HG03175 (cell line): Measurements from ENCODE around the gene CASZ1.

ENCODE experiments used
- ATAC-seq: cut with Tn5 transposase; IDR thresholded peaks from one replicate; pipeline ENCODE4 v1.9.1; 2021; ENCODE audit warnings: mild to moderate bottlenecking, moderate library complexity; ENCODE audit not compliant: unreplicated experiment

Gene CASZ1

DNA sequence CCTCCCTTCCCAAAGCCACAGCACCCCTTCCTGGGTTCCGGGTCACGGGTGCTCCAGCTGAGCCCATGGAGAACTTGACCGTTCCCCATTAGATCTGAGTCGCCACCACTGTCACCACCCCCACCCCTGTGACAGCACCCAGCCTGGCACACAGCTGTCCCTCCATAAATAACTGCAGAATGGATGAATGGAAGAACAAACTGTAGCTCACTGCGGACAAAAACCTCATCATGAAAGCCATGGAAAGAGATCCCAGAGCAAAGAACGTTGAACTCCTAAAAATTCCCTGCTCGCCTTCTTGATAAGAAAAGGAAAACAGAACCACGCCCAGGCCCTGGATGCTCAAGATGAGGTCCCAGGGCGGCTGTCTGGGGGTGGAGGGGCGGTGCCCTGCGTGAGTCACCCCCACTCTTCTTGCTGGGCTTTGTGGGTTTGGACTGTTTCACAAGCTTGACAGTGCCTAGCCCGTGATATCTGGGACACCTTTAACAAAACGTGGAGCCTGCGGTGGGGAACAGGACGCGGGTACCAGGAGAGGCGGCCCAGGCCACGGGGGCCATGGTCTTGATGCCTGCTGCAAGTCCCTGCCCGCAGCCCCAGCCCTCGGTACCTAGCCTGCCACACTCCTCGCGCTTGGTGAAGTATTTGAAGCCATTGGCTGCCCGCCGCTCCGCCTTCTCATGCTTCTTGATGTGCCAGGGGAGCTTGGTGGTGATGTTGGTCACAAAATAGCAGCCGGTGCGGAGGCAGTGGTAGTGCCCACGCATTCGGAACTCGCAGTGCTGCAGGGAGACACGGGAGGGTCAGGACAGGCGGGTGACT, 151.9 kb downstream of the CASZ1 start:
- no peak for ATAC-seq

DNA sequence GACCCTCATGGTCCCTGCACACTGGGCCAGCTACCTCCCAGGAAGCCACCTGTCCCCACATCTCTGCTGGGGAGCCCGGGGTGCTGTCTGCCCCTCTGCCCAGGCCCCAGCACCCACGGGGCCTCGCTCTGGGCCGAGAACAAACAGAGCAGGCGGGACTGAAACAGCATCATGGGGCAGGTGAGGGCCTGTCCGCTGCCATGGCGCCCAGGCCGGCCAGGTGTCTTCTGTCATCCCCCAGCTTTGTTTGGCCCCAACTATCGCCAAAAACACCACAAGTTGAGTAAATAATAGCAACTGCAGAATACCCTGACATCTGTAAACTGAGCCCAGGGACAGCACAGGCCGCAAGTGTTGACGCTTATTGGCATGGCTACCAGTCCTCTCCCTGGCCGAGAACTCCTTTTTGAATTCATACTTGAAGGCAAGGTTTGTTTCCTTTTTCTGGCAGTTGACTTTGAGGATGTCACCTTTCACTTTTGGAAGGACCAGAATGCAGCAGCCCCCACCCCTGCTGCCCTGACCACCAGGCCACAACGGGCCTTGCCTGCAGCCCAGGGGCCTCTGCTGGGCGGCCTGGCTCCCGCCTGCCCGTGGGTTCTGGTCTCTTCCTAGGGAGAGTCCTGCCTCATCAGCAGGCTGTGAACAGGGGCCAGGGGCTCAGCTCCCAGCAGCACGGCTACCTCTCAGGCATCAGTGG, 152.7 kb downstream of the CASZ1 start:
- no peak for ATAC-seq

DNA sequence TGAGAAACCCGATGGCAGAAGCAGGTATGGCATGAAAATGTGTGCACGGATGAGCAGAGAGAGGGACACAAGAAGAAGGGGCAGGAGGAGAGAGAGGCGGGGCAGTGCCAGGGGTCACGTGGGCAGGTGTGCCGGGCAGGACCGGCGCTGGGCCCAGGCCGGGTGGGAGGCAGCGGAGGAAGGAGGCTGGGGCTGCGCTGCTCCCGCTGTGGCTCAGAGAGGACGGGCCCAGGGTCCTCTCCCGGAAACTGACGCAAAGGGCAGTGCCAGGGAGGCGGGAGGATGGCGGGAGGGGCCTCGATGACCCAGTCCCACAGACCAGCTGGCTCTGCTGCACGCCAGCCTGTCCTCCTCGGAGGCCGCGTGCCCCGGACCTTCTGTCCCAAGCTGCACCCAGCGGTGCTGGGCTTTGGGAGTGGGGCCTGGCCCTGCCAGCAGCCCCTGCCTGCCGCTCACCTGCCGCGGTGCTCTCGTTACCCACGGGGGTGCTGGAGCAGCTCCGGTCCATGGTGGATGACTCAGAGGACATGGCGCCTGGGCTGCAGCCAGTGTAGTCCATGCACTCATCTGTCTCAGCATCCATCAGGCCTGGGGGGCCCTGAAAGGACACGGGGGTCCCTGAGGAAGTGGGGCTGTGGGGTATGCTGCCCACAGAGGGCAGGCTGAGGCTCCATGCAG, 153.9 kb downstream of the CASZ1 start:
- no peak for ATAC-seq

DNA sequence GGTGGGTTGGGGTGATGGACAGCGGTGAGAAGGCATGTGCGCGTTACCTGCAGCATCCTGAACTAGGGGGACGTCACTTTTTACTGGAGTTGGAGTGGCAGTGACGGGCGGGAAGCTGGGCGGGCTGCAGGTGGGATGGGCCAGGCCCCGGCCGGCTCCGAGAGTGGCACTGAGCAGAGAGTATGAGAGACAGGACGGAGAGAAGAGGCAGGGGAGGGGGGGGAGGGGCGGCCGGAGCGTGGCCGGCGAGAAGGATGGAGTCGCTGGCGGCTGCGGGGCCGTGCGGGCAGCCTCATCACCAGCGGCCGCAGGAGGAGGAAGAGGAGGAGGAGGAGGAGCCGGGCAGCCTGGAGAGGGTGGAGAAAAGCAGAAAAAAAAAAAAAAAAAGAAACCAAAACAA, 154.5 kb downstream of the CASZ1 start:
- ATAC-seq = no peak

DNA sequence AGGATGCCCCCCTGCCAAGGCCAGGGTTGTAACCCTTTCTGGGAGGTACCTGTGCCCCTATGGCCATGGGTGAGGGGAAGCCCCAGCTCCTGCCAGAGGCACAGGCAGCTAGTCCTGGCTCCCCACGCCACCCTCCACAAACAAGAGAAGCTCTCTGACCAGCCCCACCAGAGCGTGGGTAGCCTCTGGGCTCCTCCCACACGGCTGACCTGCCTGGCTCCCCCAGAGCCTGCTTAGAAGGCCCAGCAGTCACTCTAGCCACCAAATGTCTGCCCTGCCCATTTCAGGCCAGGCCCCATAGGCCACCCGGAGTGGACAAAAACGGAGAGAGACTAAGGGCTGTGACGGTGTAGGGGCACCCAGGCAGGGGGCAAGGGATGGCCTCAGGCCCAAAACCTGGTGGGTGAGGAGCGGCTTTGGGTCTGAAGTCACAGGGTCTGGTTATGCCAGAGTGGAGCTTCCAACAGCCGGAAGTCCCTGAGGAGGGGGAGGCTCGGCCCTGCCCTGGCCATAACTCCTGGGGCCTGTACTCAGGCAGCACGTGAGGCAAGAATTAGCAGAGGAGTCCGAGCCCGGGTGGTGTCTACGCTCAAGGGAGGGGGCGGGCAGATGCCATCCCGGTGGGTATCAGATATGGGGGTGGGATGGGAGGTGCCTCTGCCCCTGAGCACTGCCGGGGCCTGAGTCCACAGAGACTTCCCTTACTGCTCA, 155.4 kb downstream of the CASZ1 start:
- no peak for ATAC-seq

DNA sequence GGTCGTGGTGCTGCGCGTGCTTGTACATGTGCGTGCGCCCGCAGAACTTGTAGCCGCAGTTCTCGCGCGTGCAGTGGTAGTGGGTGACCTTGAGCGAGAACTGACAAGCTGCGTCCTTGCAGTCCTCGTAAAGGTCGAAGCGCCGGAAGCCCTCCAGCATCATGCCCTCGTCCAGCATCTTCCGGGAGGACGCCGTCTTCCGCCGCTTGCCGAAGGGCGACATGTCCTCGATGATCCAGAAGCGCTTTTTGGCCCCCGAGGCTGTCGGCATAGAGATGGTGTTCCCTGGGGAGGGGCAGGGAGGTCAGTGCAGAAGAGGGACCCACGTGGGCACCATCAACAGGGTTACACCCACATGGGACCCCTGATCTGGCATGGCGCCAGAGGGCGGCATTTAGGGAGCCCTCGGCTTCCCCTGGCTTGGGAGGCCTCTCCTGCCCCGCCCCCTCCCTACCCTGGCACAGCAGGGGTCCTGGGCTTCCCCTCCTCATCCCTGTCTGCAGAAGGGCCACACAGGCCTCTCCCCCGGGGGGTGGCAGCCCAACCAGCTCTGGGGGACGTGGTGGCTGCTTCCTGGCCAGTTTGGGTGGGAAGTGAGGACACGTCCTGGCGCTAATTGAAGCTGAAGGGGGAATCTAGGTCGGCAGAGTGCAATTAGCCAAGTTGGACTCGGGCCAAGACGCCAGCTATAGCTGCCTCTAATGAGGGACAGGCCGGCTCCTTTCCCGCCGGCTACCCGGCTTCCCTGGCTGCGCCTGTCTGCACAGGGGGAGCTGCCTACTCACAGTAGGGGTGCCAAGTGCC, 156.5 kb downstream of the CASZ1 start:
- no peak for ATAC-seq

DNA sequence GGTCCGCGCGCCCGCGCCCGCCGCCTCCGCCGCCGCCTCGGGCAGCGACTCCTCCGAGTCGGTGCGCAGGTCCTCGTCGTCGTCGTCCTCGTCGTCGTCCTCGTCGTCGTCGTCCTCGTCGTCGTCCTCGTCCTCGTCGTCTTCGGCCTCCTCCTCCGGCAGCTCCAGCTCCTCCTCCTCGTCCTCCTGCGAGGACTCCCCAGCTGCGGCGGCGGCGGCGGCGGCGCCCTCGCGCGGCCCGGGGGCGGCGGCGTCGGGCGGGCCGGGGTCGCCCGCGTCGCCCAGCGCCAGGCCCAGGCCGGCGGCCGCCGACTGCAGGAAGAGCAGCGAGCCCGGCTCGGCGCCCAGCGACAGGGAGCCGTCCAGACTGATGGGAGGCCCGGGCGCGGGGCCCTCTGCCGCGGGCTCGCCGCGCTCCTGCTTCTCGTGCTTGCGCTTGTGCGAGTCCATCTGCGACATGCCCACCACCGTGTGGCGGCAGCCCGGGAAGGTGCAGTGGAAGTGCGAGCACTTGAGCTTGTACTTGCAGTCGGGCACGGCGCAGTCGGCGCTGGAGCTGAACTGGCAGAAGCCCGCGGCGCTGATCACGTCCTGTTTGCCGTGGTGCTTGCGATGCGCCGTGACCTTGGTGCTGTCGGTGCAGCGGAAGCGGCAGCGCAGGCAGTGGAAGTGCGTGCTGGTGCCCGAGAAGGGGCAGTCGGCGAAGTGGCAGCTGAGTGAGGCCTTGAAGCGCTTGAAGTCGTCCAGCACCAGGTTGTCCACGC, 157.3 kb downstream of the CASZ1 start:
- ATAC-seq = no peak

DNA sequence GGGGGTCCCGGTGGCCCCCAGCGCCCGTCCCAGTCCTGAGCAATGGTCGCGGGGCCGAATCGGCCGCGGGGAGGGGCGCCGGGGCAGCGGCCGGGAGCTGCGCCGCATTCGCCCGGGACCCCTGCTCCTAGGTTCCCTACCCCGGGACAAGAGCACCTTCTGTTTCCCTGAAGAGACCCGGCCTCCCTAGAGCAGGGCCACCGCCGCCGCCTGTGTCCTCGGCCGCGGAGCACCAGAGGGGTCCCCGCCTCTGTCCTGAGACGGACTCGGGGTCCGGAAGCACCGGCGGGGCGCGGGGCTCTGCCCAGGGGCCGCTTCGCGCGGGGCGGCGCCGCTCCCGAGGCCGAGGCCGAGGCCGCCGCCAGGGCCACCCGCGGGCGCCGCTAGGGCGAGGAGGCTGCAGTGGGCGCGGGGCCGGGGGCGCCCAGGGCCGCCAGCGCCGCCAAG, 157.9 kb downstream of the CASZ1 start:
- no peak for ATAC-seq

DNA sequence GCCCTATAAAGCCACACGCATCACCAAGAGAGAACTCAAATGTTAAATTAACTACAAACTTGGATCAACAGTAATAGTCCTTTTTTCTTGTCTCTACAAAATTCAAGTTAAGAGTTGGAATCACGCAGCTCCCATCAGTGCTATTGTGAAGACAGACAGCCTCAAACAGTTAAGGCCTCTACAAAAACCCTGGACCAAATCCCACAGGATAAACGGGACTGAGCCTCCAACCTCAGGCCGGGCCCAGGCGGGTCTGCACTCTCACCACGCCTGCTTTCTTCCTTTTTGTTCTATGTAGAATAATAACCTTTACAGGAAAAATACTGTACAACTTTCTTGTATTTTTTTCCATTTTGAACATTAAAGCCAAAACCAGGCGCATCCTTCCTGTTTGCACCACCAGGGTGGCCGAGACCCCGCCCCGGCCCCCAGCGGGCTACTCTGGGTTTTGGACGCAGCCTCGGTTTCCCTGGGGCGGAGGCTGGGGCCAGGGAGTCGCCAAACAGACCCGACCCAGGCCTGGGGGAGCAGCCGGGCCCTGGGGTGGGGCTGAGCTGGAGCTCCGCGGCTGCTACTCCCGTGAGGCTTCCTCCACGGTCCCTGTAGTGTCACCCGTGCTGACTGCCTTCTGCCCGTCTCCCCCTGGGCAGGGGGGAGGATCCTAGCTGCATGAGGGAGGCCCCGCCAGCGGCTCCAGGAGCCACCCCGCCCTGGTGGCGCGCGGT, 158.4 kb downstream of the CASZ1 start:
- ATAC-seq = no peak

DNA sequence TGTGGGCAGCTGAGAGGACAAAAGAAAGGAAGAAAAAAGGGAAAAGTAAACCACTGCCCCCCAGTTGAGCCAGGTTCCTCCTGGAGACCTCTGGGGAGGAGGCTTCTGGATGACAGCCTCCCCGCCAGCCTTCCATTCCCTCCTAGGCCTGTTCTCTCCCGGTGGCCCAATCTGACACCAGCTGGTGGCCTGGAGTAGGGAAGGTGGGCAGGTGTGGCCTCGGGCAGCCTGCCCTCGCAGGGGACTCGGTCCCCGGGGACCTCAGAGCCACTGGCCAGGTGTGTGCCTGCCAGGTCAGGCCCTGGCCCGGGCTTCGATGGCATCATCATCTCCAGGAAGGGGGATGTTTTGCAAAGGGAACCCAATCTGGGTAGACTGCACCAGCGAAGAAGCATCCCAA, 159.0 kb downstream of the CASZ1 start:
- no peak for ATAC-seq

DNA sequence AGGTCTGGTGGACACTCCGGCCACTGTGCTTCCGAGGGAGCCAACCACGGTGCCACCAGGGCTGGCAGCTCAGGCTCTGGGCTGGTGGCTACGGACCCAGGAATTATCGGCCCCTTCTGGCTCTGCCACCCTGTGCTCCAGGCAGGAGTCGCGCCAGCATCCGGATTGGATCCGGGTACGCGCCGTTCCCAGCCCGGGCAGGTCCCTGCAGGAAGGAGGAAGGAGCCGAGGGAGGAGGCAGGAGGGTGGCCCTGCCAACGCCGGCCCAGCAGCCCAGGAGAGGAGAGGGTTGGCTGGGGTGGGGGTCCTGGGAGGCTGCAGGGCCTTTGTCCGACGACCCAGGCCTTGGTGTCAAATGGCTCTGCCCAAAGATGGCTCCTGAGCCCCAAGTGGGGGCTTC, 160.5 kb downstream of the CASZ1 start:
- ATAC-seq = no peak

DNA sequence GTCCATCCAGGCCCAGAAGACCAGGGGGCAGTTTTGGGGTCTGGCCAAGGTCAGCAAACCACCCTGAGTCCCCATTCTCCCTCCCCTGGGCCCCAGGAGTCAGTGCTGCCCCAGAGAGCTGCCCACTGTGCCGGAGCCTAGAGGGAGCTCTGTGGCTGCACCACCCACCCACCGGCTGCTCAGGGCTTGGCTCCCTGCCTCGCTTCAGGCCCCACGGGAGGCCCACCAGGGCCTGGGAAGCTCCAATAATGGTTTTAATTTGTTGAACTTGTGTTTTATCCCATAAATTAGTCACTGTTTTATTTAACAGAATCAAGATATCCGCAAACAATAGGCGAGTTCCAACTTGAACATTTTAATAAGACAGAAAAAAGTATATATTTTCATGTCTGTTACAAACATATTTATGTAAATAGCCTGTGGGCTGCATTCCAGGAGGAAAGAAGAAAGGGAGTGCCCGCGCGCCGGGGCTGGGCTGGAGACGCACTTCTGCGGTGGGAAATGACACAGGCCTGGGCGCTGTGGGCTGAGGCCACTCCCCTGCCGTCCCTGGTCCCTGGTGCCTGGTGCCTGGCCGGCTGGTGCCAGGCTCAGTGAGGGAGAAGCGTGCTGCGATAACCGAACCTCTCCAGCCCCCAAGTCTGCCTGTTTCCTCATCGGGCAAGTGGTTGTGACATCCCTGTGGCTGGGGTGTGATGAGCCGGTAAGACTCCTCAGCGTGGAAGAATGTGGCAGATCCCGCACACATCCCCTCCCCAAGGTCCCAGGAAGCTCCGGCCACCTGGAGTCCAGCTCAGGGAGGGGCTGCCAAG, 161.2 kb downstream of the CASZ1 start:
- no peak for ATAC-seq

DNA sequence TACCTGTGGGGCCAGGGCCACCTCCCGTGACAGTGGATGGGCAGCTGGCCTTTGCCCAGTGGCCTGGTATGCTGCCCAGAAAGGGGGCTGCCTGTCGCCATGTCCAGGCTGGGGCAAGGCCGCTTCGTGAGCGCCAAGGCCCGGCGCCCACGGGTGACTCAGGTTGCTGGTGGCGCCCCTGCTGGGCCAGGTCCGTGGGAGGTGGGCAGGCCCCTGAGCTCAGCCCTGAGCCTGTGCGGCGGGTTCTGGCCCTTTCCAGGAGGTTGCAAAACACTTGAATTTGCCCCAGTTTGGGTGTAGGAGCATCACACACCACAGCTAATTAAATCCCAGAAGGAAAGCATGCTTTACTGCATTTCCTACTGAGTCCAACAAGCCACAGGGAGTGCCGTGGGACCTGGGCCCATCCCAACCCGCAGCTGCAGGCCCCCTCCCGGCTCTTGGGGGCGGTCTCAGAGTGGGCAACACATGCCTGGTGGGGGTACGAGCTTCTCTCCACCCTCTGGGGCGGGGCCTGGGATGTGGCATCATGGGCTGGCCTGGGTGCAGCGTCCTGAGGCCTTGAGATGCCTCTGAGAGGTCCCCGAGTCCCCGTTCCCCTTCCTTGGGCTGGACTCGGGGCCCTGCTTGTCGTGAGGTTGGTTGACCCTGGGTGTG, 161.9 kb downstream of the CASZ1 start:
- ATAC-seq = no peak

DNA sequence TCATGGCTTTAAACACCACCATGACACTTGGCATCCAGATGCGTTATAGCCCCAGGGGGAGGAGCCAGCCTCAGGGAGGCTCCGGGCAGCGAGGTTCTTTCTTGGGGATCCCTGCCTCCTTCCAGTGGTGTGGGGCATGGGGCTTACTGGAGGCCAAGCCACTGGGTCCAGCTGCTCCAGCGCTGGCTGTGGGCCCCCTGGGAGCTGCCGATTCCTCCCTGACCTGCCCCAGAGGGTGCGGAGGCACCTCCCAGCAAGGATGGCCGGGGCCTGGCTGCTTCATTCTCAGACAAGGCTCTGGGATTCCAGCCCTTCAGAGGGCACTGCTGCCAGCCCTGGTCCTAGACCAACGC, 162.4 kb downstream of the CASZ1 start:
- no peak for ATAC-seq

DNA sequence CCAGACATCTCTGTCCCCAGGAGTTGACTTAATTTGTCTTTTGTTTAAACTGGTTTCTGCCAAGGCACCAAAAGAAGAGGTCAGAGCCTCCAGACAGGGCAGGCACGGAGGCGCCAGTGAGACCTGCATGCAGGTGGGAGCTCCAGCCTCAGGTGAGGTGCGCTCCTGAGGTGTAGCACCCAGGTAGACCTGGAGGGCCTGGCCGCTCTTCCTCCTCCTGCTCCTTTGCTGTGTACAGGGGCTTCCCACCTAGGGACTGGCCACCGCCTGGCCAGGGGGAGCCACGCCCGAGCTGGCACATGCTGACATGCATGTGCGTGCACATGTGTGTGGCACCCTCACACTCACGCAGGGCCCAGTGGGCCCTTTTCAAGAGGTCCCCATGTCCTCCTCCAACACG, 163.0 kb downstream of the CASZ1 start:
- ATAC-seq = no peak

DNA sequence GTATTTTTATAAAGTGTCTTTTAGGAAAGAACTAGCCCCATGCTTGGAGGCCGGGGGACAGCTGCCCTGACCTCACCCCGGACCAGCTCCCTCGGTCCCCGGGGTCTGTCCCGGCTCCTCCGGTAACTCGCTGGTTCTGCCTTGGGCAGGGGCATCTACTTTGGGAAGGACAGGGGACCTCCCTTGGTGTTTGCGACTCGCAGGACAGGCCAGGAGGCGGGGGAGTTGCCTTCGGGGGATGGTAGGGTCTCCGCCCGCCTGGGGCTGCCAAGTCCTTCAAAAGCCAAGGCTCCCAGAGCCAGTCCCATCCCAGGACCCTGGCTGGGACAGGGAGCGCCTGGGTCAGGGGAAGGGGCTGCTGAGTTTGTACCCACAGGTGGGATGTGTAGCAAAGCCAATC, 163.8 kb downstream of the CASZ1 start:
- ATAC-seq = no peak

DNA sequence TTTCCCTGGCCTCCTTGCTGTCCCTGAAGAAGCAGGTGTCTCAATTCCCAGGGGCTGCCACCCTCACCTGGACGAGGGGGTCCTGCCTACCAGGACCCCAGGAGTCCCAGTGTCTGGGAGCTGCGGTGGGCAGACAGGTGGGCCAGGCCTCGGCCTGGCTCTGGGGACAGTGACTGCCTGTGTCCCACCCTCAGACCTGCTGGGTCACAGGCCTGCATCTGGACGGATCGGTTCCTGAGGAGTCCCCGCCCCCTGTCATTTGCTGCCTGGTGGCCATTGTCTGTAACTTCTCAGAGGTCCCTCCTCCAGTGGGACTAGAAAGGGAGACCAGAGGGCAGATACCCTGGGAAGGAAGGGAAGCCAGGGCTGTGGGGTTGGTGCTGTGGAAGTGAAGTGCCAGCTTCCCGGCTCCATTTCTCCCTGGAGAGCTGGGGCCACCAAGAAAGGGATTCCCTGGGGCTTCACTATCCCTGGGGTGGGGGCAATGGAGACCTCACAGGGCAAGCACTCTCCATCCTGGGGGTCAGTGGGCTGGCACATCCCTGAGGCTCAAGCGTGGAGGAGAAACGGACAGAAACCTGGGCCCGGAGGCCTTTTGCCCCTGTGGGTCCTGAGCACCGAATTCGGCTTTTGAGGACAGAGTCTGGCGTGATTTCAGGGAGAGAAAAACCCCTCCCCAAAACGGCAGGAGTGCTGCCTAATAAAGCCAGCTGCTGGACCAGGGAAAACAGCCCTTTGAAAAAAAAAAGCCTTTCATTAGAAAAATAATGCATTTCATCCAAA, 164.4 kb downstream of the CASZ1 start:
- ATAC-seq = no peak
